ENCODE results near the gene CAVIN3.
"Not testable (repeated sequence)": the region's sequence is repeated elsewhere in the genome, so short reads cannot be mapped to it uniquely, and the experiment has no call there.

The CAVIN3 gene

GRCh38 chr11:6323291-6323905, 3.1 kb upstream of the CAVIN3 start:
- no peak for DNase-seq (ENCODE audit: low spot score)

GRCh38 chr11:6321961-6322362, 1.7 kb upstream of the CAVIN3 start:
- DNase-seq (ENCODE audit: low spot score), result peak; percentile 90

GRCh38 chr11:6321356-6321755, 1.1 kb upstream of the CAVIN3 start:
- DNase-seq (ENCODE audit: low spot score), result no peak

GRCh38 chr11:6319704-6320410, 444 bp downstream of the CAVIN3 start:
- peak; percentile 95 for DNase-seq (ENCODE audit: low spot score)

- DNase-seq (ENCODE audit: low spot score), result peak; percentile 28
These were observed 1.1 kb downstream of the CAVIN3 start for GRCh38 chr11:6319001-6319703.

GRCh38 chr11:6318204-6318603, 2.1 kb downstream of the CAVIN3 start:
- DNase-seq (ENCODE audit: low spot score), result no peak

GRCh38 chr11:6315811-6316425, 4.4 kb downstream of the CAVIN3 start:
- DNase-seq (ENCODE audit: low spot score), result peak; percentile 80

GRCh38 chr11:6312106-6312505, 8.2 kb downstream of the CAVIN3 start:
- DNase-seq (ENCODE audit: low spot score), result no peak

GRCh38 chr11:6307876-6308275, 12.4 kb downstream of the CAVIN3 start:
- DNase-seq (ENCODE audit: low spot score), result no peak

- no peak for DNase-seq (ENCODE audit: low spot score)
These were observed 15.0 kb downstream of the CAVIN3 start for GRCh38 chr11:6305297-6305696.

- DNase-seq (ENCODE audit: low spot score), result no peak
These were observed 16.6 kb downstream of the CAVIN3 start for GRCh38 chr11:6303661-6304060.

GRCh38 chr11:6301096-6301495, 19.2 kb downstream of the CAVIN3 start:
- DNase-seq (ENCODE audit: low spot score), result no peak

- no peak for DNase-seq (ENCODE audit: low spot score)
These were observed 20.0 kb downstream of the CAVIN3 start for GRCh38 chr11:6300325-6300724.

- DNase-seq (ENCODE audit: low spot score), result peak; percentile 45
These were observed 21.7 kb downstream of the CAVIN3 start for GRCh38 chr11:6298605-6299004.

GRCh38 chr11:6297831-6298230, 22.5 kb downstream of the CAVIN3 start:
- no peak for DNase-seq (ENCODE audit: low spot score)

GRCh38 chr11:6285019-6285418, 35.3 kb downstream of the CAVIN3 start:
- DNase-seq (ENCODE audit: low spot score), result no peak

GRCh38 chr11:6284250-6284649, 36.1 kb downstream of the CAVIN3 start:
- no peak for DNase-seq (ENCODE audit: low spot score)

- no peak for DNase-seq (ENCODE audit: low spot score)
These were observed 36.8 kb downstream of the CAVIN3 start for GRCh38 chr11:6283453-6284023.

GRCh38 chr11:6280809-6281208, 39.5 kb downstream of the CAVIN3 start:
- DNase-seq (ENCODE audit: low spot score), result not testable (repeated sequence)

- DNase-seq (ENCODE audit: low spot score), result no peak
These were observed 47.1 kb downstream of the CAVIN3 start for GRCh38 chr11:6273188-6273587.

- DNase-seq (ENCODE audit: low spot score), result no peak
These were observed 48.7 kb downstream of the CAVIN3 start for GRCh38 chr11:6271598-6271997.

- DNase-seq (ENCODE audit: low spot score), result no peak
These were observed 49.6 kb downstream of the CAVIN3 start for GRCh38 chr11:6270584-6271246.

Measured in COLO829 (cell line).